Fibroblast of skin of left biceps (primary cell): ENCODE data around the gene NKD2.

Source experiments
- DNase-seq, 2 experiments: peaks; one replicate each; pipeline ENCODE4 v3.0.0-alpha.2; 2013; ENCODE audit warnings: low read depth in 2 of 2

Gene NKD2

GRCh38 chr5:1041225-1042143, 32.9 kb downstream of the NKD2 start:
- DNase-seq = no peak

- no peak for DNase-seq
These were observed 34.0 kb downstream of the NKD2 start for GRCh38 chr5:1042626-1043025.

- DNase-seq = no peak
These were observed 34.7 kb downstream of the NKD2 start for GRCh38 chr5:1043327-1043726.

GRCh38 chr5:1044117-1044516, 35.5 kb downstream of the NKD2 start:
- DNase-seq = no peak

- DNase-seq = no peak
These were observed 37.5 kb downstream of the NKD2 start for GRCh38 chr5:1045960-1046560.

- no peak for DNase-seq
These were observed 38.8 kb downstream of the NKD2 start for GRCh38 chr5:1047332-1047965.

- no peak for DNase-seq
These were observed 39.6 kb downstream of the NKD2 start for GRCh38 chr5:1048162-1048721.

- DNase-seq = no peak
These were observed 40.5 kb downstream of the NKD2 start for GRCh38 chr5:1048861-1049838.

GRCh38 chr5:1050423-1051365, 42.1 kb downstream of the NKD2 start:
- DNase-seq = no peak

GRCh38 chr5:1051366-1051720, 42.7 kb downstream of the NKD2 start:
- no peak for DNase-seq

GRCh38 chr5:1052076-1052475, 43.5 kb downstream of the NKD2 start:
- no peak for DNase-seq

GRCh38 chr5:1052641-1053390, 44.2 kb downstream of the NKD2 start:
- DNase-seq = no peak

- DNase-seq = peak; percentile 33 to 35
These were observed 44.9 kb downstream of the NKD2 start for GRCh38 chr5:1053391-1054017.

- no peak for DNase-seq
These were observed 45.6 kb downstream of the NKD2 start for GRCh38 chr5:1054018-1054798.

GRCh38 chr5:1054799-1055775, 46.5 kb downstream of the NKD2 start:
- DNase-seq = no peak

GRCh38 chr5:1055896-1056610, 47.5 kb downstream of the NKD2 start:
- no peak for DNase-seq
